ENCODE measurements around the gene WT1.

The WT1 gene

GRCh38 chr11:32421992-32422391, 13.3 kb downstream of the WT1 start:
- TF ChIP-seq CTCF (IDR thresholded peaks at IDR 0.05; ENCODE audit: extremely low read depth, insufficient read depth, missing control alignments), result no peak
- DNase-seq (ENCODE audit: low spot score), result no peak
- in situ Hi-C loops (cut with MboI; ENCODE audit: low pct_unique_long_range_greater_than_20kb, low sequenced_read_pairs, unreplicated experiment), result no loop called here

- DNase-seq (ENCODE audit: low spot score), result peak; percentile 59
- no peak for TF ChIP-seq CTCF (IDR thresholded peaks at IDR 0.05; ENCODE audit: extremely low read depth, insufficient read depth, missing control alignments)
- in situ Hi-C loops (cut with MboI; ENCODE audit: low pct_unique_long_range_greater_than_20kb, low sequenced_read_pairs, unreplicated experiment), result no loop called here
These were observed 14.1 kb downstream of the WT1 start for GRCh38 chr11:32420937-32421901.

GRCh38 chr11:32420139-32420538, 15.2 kb downstream of the WT1 start:
- TF ChIP-seq CTCF (IDR thresholded peaks at IDR 0.05; ENCODE audit: extremely low read depth, insufficient read depth, missing control alignments), result no peak
- DNase-seq (ENCODE audit: low spot score), result no peak
- in situ Hi-C loops (cut with MboI; ENCODE audit: low pct_unique_long_range_greater_than_20kb, low sequenced_read_pairs, unreplicated experiment), result no loop called here

GRCh38 chr11:32418836-32419235, 16.5 kb downstream of the WT1 start:
- no peak for TF ChIP-seq CTCF (IDR thresholded peaks at IDR 0.05; ENCODE audit: extremely low read depth, insufficient read depth, missing control alignments)
- no peak for DNase-seq (ENCODE audit: low spot score)
- in situ Hi-C loops (cut with MboI; ENCODE audit: low pct_unique_long_range_greater_than_20kb, low sequenced_read_pairs, unreplicated experiment), result no loop called here

GRCh38 chr11:32417806-32418205, 17.5 kb downstream of the WT1 start:
- DNase-seq (ENCODE audit: low spot score), result no peak
- in situ Hi-C loops (cut with MboI; ENCODE audit: low pct_unique_long_range_greater_than_20kb, low sequenced_read_pairs, unreplicated experiment), result no loop called here
- TF ChIP-seq CTCF (IDR thresholded peaks at IDR 0.05; ENCODE audit: extremely low read depth, insufficient read depth, missing control alignments), result no peak

- in situ Hi-C loops (cut with MboI; ENCODE audit: low pct_unique_long_range_greater_than_20kb, low sequenced_read_pairs, unreplicated experiment), result no loop called here
- no peak for DNase-seq (ENCODE audit: low spot score)
- TF ChIP-seq CTCF (IDR thresholded peaks at IDR 0.05; ENCODE audit: extremely low read depth, insufficient read depth, missing control alignments), result no peak
These were observed 19.0 kb downstream of the WT1 start for GRCh38 chr11:32416301-32416700.
